Measurements from ENCODE around the gene EPHA3. TPM values are rescaled to one million over a fixed set of nuclear protein-coding genes. Genes with fewer than 3 reads are reported as not detected.

Gene EPHA3
- total RNA-seq, 8 experiments from 2014 or later: 0.36 to 84.3 (median 42.7) TPM; not detected in 1

GRCh38 chr3:89362496-89362895 lies 255.1 kb downstream of the EPHA3 start:
- ATAC-seq (replicated peaks in 6 of 8): no peak
- Histone ChIP-seq H3K4me1 (replicated peaks in 1 of 2) (peaks cover 6 to 10% of the 10 kb centered on the region in 2 donors), H3K27ac (no peak overlapping the region), H3K4me3 (no peak overlapping the region)
- 33 to 83% (median 60%) methylated on average over 1 of the region's 1 CpG; no CpG with 5 or more reads in 4 of the 10 experiments for WGBS, 10 experiments
- in situ Hi-C loops (cut with MboI; ENCODE audit: low pct_unique_long_range_greater_than_20kb in 2 of 9, low sequenced_read_pairs in 9 of 9, unreplicated experiment in 9 of 9): no loop called here

DNA sequence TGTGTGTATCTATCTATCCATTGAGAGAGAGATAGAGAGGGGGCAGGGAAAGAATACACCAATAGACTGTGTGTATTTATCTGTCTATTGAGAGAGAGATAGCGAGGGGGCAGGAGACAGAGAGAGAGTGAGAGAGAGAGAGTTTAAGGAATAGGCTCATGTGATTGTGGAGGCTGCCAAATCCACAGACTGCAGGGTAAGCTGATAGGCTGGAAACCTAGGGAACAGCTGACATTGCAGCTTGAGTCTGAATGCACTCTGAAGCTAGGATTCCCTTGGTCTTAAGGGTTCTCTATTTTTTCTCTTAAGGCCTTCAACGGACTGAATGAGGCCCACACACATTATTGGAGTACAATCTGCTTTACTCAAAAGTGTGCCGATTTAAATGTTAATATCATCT lies 255.8 kb downstream of the EPHA3 start:
- in situ Hi-C loops (cut with MboI; ENCODE audit: low pct_unique_long_range_greater_than_20kb in 2 of 9, low sequenced_read_pairs in 9 of 9, unreplicated experiment in 9 of 9): no loop called here
- ATAC-seq (replicated peaks in 6 of 8): peak in 1 of 8 experiments; percentile 69
- Histone ChIP-seq H3K4me1 (replicated peaks in 1 of 2) (peaks cover 8 to 10% of the 10 kb centered on the region in 2 donors), H3K4me3 (no peak overlapping the region), H3K27ac (no peak overlapping the region)
- 20 to 100% (median 79%) methylated on average over 1 to 3 of the region's 3 CpGs; no CpG with 5 or more reads in 1 of the 10 experiments for WGBS, 10 experiments

DNA sequence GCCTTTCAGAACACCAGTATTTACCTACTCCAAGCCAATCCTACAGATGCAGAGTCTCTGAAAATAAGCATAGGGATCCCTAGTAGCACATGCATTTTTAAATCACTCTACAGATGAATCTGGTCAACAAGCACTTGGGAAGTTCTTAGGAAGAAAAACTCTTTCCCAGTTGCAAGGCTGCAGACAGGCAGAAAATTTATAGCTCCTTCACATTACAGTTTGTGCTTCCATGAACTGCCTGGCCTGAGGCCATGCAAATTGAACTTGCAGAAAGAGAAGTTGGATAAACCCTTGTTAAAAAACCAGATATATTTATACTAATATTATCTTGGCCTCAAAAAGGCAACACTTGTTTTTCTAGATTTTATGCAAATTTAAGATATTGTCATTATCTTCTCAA lies 256.9 kb downstream of the EPHA3 start:
- H3K4me1 ChIP-seq (replicated peaks in 1 of 2): peaks cover 8 to 10% of the 10 kb centered on the region in 2 donors
- no peak overlapping the region for H3K4me3 ChIP-seq
- peak in 4 of 8 experiments; percentile 53 to 80 (median 59) for ATAC-seq (replicated peaks in 6 of 8)
- in situ Hi-C loops (cut with MboI; ENCODE audit: low pct_unique_long_range_greater_than_20kb in 2 of 9, low sequenced_read_pairs in 9 of 9, unreplicated experiment in 9 of 9): no loop called here
- H3K27ac ChIP-seq: no peak overlapping the region

- H3K27ac ChIP-seq: no peak overlapping the region
- no peak overlapping the region for H3K4me3 ChIP-seq
- peaks cover 8 to 10% of the 10 kb centered on the region in 2 donors for H3K4me1 ChIP-seq (replicated peaks in 1 of 2)
- in situ Hi-C loops (cut with MboI; ENCODE audit: low pct_unique_long_range_greater_than_20kb in 2 of 9, low sequenced_read_pairs in 9 of 9, unreplicated experiment in 9 of 9): no loop called here
- 34 to 93% (median 79%) methylated on average over 1 to 3 of the region's 3 CpGs for WGBS, 10 experiments
- ATAC-seq (replicated peaks in 6 of 8): no peak
Measured at GRCh38 chr3:89367166-89367565, 259.7 kb downstream of the EPHA3 start.

- no peak for ATAC-seq (replicated peaks in 6 of 8)
- Histone ChIP-seq H3K27ac (no peak overlapping the region), H3K4me1 (replicated peaks in 1 of 2) (peaks cover 8% of the 10 kb centered on the region in 2 donors), H3K4me3 (no peak overlapping the region)
- 40 to 100% (median 88%) methylated on average over 1 to 3 of the region's 3 CpGs; no CpG with 5 or more reads in 3 of the 10 experiments for WGBS, 10 experiments
- in situ Hi-C loops (cut with MboI; ENCODE audit: low pct_unique_long_range_greater_than_20kb in 2 of 9, low sequenced_read_pairs in 9 of 9, unreplicated experiment in 9 of 9): no loop called here
Measured at GRCh38 chr3:89368846-89369245, 261.4 kb downstream of the EPHA3 start.

- no peak overlapping the region for H3K27ac ChIP-seq
- H3K4me1 ChIP-seq (replicated peaks in 1 of 2): peaks cover 2 to 3% of the 10 kb centered on the region in 2 donors
- no peak for ATAC-seq (replicated peaks in 6 of 8)
- WGBS, 10 experiments: 0 to 100% (median 13%) methylated on average over 1 of the region's 1 CpG; no CpG with 5 or more reads in 3 of the 10 experiments
- H3K4me3 ChIP-seq: no peak overlapping the region
- in situ Hi-C loops (cut with MboI; ENCODE audit: low pct_unique_long_range_greater_than_20kb in 2 of 9, low sequenced_read_pairs in 9 of 9, unreplicated experiment in 9 of 9): no loop called here
Measured at GRCh38 chr3:89372456-89372855, 265.0 kb downstream of the EPHA3 start.

DNA sequence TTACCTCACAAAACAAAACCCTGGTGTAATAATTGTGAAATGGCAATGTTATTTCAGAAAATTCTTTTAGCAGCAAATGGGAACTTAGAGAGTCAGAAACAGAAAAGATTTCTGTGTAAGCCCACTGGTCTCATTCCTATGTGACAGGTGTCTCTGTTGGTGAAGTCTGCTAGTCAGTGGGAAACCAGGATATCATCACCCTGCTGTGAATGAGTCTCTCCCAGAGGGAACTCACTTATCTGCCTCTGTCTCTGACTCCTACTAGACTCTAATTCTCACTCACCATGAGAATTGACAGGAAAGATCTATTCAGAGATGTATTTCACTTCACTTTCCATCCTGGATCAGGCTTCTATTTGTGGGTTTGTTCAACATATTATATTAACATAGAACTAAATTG lies 266.0 kb downstream of the EPHA3 start:
- H3K4me1 ChIP-seq (replicated peaks in 1 of 2): peaks cover 0 to 3% of the 10 kb centered on the region in 2 donors
- no peak for ATAC-seq (replicated peaks in 6 of 8)
- H3K4me3 ChIP-seq: no peak overlapping the region
- in situ Hi-C loops (cut with MboI; ENCODE audit: low pct_unique_long_range_greater_than_20kb in 2 of 9, low sequenced_read_pairs in 9 of 9, unreplicated experiment in 9 of 9): no loop called here
- H3K27ac ChIP-seq: no peak overlapping the region

DNA sequence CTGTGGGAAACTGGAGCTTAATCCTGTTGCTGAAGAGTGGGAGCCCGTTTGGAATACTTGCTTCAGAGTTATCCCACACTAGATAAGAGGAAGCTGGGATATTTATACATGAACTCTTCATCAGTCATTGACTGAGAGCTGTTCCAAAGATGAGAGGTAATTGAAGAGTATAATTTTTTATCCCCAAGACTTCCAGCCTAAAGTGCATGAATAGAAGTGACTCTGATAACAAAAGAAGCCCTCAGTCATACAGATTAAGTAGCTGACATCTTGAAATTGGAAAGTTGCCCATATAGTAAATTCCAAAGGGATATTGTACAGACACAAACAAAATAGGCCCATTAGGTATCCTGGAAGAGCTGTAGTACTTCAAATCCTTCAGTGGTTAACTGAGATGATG lies 268.0 kb downstream of the EPHA3 start:
- 50 to 91% (median 81%) methylated on average over 1 of the region's 1 CpG; no CpG with 5 or more reads in 6 of the 10 experiments for WGBS, 10 experiments
- ATAC-seq (replicated peaks in 6 of 8): no peak
- H3K27ac ChIP-seq: no peak overlapping the region
- in situ Hi-C loops (cut with MboI; ENCODE audit: low pct_unique_long_range_greater_than_20kb in 2 of 9, low sequenced_read_pairs in 9 of 9, unreplicated experiment in 9 of 9): no loop called here
- H3K4me1 ChIP-seq (replicated peaks in 1 of 2): peaks cover 0 to 3% of the 10 kb centered on the region in 2 donors
- no peak overlapping the region for H3K4me3 ChIP-seq

- ATAC-seq (replicated peaks in 6 of 8): peak in 7 of 8 experiments; percentile 34 to 68 (median 51)
- in situ Hi-C loops (cut with MboI; ENCODE audit: low pct_unique_long_range_greater_than_20kb in 2 of 9, low sequenced_read_pairs in 9 of 9, unreplicated experiment in 9 of 9): no loop called here
- Histone ChIP-seq H3K4me1 (replicated peaks in 1 of 2) (peaks cover 0 to 3% of the 10 kb centered on the region in 2 donors), H3K27ac (no peak overlapping the region), H3K4me3 (no peak overlapping the region)
- WGBS, 10 experiments: 35 to 100% (median 92%) methylated on average over 1 to 4 of the region's 4 CpGs; no CpG with 5 or more reads in 1 of the 10 experiments
Measured at GRCh38 chr3:89380016-89380415, 272.6 kb downstream of the EPHA3 start.

- no peak overlapping the region for H3K27ac ChIP-seq
- ATAC-seq (replicated peaks in 6 of 8): no peak
- in situ Hi-C loops (cut with MboI; ENCODE audit: low pct_unique_long_range_greater_than_20kb in 2 of 9, low sequenced_read_pairs in 9 of 9, unreplicated experiment in 9 of 9): no loop called here
- WGBS, 10 experiments: 13 to 100% (median 69%) methylated on average over 1 to 3 of the region's 3 CpGs
- no peak overlapping the region for H3K4me3 ChIP-seq
- H3K4me1 ChIP-seq (replicated peaks in 1 of 2): peaks cover 3% of the 10 kb centered on the region in 2 donors
Measured at GRCh38 chr3:89392991-89393390, 285.6 kb downstream of the EPHA3 start.

DNA sequence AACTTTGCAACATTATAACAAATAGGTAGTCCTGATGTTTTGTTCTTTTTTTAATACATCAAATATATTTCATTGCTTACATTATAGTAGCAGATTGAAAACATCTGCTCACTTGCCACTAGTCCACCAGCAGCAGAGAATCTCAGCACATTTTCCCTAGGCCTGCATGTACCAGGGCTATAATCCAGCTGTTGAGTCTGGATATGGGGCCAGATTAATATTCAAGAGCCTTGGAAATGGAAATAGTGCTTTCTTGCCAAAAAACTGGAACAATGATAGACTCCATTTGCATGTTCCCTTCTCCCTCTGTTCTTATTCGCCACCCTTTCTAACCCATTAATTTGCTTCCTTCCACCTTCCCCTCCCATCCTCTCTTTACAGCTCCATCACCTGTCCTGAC lies 288.0 kb downstream of the EPHA3 start:
- peak in 1 of 8 experiments; percentile 62 for ATAC-seq (replicated peaks in 6 of 8)
- in situ Hi-C loops (cut with MboI; ENCODE audit: low pct_unique_long_range_greater_than_20kb in 2 of 9, low sequenced_read_pairs in 9 of 9, unreplicated experiment in 9 of 9): no loop called here
- Histone ChIP-seq H3K27ac (no peak overlapping the region), H3K4me3 (no peak overlapping the region), H3K4me1 (replicated peaks in 1 of 2) (peaks cover 3% of the 10 kb centered on the region in 2 donors)
- 33 to 100% (median 48%) methylated on average over 1 of the region's 1 CpG; no CpG with 5 or more reads in 4 of the 10 experiments for WGBS, 10 experiments

DNA sequence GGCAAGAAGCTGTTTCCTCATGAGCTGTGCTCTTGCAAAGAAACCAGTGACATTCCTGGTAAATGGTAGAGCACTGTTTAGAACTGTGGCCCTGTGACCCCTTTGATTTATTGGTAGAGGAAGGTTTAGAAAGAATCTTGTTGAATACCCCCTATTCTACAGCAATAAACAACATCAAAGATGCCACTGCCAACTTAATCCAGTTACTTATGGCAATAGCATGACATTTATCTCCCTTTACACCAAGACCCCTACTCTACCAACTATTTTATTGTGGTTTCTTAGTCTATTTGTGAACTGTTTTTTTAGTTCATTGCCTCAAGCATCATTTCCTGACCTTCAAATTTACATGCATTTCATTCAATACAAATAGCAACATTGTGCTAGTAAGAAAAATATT lies 288.6 kb downstream of the EPHA3 start:
- Histone ChIP-seq H3K4me1 (replicated peaks in 1 of 2) (peaks cover 3% of the 10 kb centered on the region in 2 donors), H3K4me3 (no peak overlapping the region), H3K27ac (no peak overlapping the region)
- in situ Hi-C loops (cut with MboI; ENCODE audit: low pct_unique_long_range_greater_than_20kb in 2 of 9, low sequenced_read_pairs in 9 of 9, unreplicated experiment in 9 of 9): no loop called here
- ATAC-seq (replicated peaks in 6 of 8): no peak

DNA sequence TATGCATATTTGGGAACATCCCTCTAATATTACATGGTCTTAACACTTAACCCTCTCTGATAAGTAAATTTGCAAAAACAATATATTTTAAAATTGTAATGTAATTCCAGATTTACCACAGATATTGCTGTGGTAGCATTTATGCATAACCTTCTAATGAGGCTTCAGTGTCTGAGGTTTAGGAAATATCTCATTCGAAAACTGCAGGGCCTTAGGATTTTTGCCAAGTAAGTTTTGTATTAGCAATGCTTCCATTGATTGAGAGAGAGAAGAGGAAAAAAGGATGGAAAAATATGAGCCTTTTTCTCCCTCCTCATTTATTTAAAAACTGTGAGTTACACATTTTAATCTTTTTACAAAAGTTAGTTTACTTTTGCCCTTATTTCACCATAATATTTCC lies 294.6 kb downstream of the EPHA3 start:
- ATAC-seq (replicated peaks in 6 of 8): no peak
- Histone ChIP-seq H3K4me1 (replicated peaks in 1 of 2) (no peaks in the 10 kb centered on the region), H3K4me3 (no peak overlapping the region), H3K27ac (no peak overlapping the region)
- in situ Hi-C loops (cut with MboI; ENCODE audit: low pct_unique_long_range_greater_than_20kb in 2 of 9, low sequenced_read_pairs in 9 of 9, unreplicated experiment in 9 of 9): no loop called here
- 0 to 100% (median 88%) methylated on average over 1 of the region's 1 CpG; no CpG with 5 or more reads in 3 of the 10 experiments for WGBS, 10 experiments

DNA sequence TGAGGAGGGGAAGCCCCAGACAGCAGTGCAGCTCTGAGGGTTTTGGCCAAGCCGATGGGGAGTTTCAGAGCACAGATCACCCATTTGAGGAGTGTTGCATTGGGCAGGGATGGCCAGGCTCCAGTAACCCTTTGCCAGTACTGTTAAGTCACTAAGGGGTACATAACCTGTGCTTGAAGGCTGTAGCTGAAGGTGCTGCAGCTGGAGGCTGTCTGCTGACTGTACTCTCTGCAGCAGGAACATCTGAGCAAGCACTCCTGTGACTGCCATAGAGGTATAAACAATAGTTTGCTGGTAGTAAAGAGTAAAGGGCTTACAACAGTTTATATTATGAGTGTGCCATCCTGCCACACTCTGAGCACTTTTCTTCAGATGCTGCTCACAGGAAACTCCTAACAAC lies 297.8 kb downstream of the EPHA3 start:
- 50 to 88% (median 67%) methylated on average over 1 of the region's 1 CpG; no CpG with 5 or more reads in 7 of the 10 experiments for WGBS, 10 experiments
- Histone ChIP-seq H3K27ac (no peak overlapping the region), H3K4me1 (replicated peaks in 1 of 2) (peaks cover 5 to 7% of the 10 kb centered on the region in 2 donors), H3K4me3 (no peak overlapping the region)
- ATAC-seq (replicated peaks in 6 of 8): peak in 7 of 8 experiments; percentile 27 to 56 (median 42)
- in situ Hi-C loops (cut with MboI; ENCODE audit: low pct_unique_long_range_greater_than_20kb in 2 of 9, low sequenced_read_pairs in 9 of 9, unreplicated experiment in 9 of 9): no loop called here
